Hair follicular keratinocyte (primary cell): ENCODE results near the gene PODNL1. TPM values are rescaled to one million over a fixed set of nuclear protein-coding genes. Genes with fewer than 3 reads are reported as not detected.

Experiments used
- total RNA-seq: library from RNA; depleted of rRNA; stranded (reverse); fragments of >200 nt; gene quantifications from 2 replicates; pipeline ENCODE4 v1.2.3, GENCODE V29; 2015

PODNL1 gene
- total RNA-seq = 0.16 and 0.23 TPM in 2 replicates

GRCh38 chr19:13938301-13939064, at the start of gene PODNL1:
TSS of gene PODNL1 (minus strand) at chr19:13938417. CDS start at chr19:13938181, 236 bp downstream.

GRCh38 chr19:13952154-13952930, 14.1 kb upstream of the PODNL1 start, which contains the start of gene DCAF15:
TSS of gene DCAF15 (plus strand) at chr19:13952509. CDS start at chr19:13952513, 4 bp downstream.

GRCh38 chr19:13905634-13906520, 32.3 kb downstream of the PODNL1 start, which contains the start of the genes BRME1 and CC2D1A:
TSS of gene BRME1 (minus strand) at chr19:13906117. CDS start at chr19:13904892, 1,225 bp downstream.
TSS of gene CC2D1A (plus strand) at chr19:13906201. CDS start at chr19:13906442, 241 bp downstream.

Other genes with a start within 250 kb of the PODNL1 start
- gene MRI1, start 173.9 kb downstream of the PODNL1 start, total RNA-seq = 35.5 and 38.2 TPM in 2 replicates
- 187 and 305 TPM in 2 replicates for gene C19orf53, start 164.0 kb downstream of the PODNL1 start, total RNA-seq
- gene ZSWIM4, start 143.0 kb downstream of the PODNL1 start, total RNA-seq = 3.8 and 6.7 TPM in 2 replicates
- gene NANOS3, start 61.3 kb downstream of the PODNL1 start, total RNA-seq = 0.39 TPM in 1 of 2 replicates, not detected in the other
- 0.04 TPM in 1 of 2 replicates, not detected in the other for gene BRME1, start 32.3 kb downstream of the PODNL1 start, total RNA-seq
- 19.5 and 24.7 TPM in 2 replicates for gene CC2D1A, start 32.2 kb downstream of the PODNL1 start, total RNA-seq
- gene DCAF15, start 14.1 kb upstream of the PODNL1 start, total RNA-seq = 29.4 and 34.6 TPM in 2 replicates
- 2.6 and 2.8 TPM in 2 replicates for gene RFX1, start 67.9 kb upstream of the PODNL1 start, total RNA-seq
- not detected in 2 replicates for gene RLN3, start 89.7 kb upstream of the PODNL1 start, total RNA-seq
- gene IL27RA, start 93.3 kb upstream of the PODNL1 start, total RNA-seq = 7.1 and 9.0 TPM in 2 replicates
- not detected in 2 replicates for gene PALM3, start 123.7 kb upstream of the PODNL1 start, total RNA-seq
- 0.08 and 1.5 TPM in 2 replicates for gene MISP3, start 134.4 kb upstream of the PODNL1 start, total RNA-seq
- not detected in 2 replicates for gene C19orf67, start 147.4 kb upstream of the PODNL1 start, total RNA-seq
- 24.2 and 25.8 TPM in 2 replicates for gene SAMD1, start 152.3 kb upstream of the PODNL1 start, total RNA-seq
- gene PRKACA, start 179.3 kb upstream of the PODNL1 start, total RNA-seq = 32.6 and 36.2 TPM in 2 replicates
- gene ASF1B, start 198.2 kb upstream of the PODNL1 start, total RNA-seq = 9.4 and 43.2 TPM in 2 replicates